Tibial artery (tissue), 4 donors: ENCODE results near the gene ZBTB20.

ENCODE experiments used
- DNase-seq, 2 donors: peaks; one replicate each; pipeline ENCODE4 v3.0.0-alpha.2; 2019
- H3K27ac ChIP-seq, 2 donors: fragments of 200-600 bp; sonication (generic) in 1 of 2; 1 replicate in 1 of 2; 2 replicates in 1 of 2; pipeline ENCODE4 v1.5.1; 2018 to 2019; ENCODE audit warnings: mild to moderate bottlenecking in 1 of 2
- H3K27me3 ChIP-seq, 2 donors: fragments of 200-600 bp; sonication (generic) in 1 of 2; one replicate each; pipeline versions ENCODE4 v1.5.1 to v1.6.0; 2016 to 2019
- H3K36me3 ChIP-seq, 3 donors: fragments of 200-600 bp; sonication (generic) in 2 of 3; one replicate each; pipeline ENCODE4 v1.5.1; 2016 to 2019; ENCODE audit warnings: mild to moderate bottlenecking in 2 of 3
- H3K4me1 ChIP-seq, 4 donors: fragments of 200-600 bp; sonication (generic) in 2 of 4; 1 replicate in 3 of 4; 2 replicates in 1 of 4; pipeline ENCODE4 v1.5.1; 2016 to 2019
- H3K4me3 ChIP-seq, 2 donors: fragments of 200-600 bp; sonication (generic) in 1 of 2; 1 replicate in 1 of 2; 2 replicates in 1 of 2; pipeline ENCODE4 v1.5.1; 2018 to 2019; ENCODE audit warnings: mild to moderate bottlenecking in 2 of 2
- H3K9me3 ChIP-seq, 3 donors: fragments of 200-600 bp; sonication (generic) in 1 of 3; one replicate each; pipeline ENCODE4 v1.5.1; 2016 to 2019
- CTCF ChIP-seq, 2 experiments: fragments of 200-600 bp in 1 of 2; fragments of 450-650 bp in 1 of 2; IDR thresholded peaks; one replicate each; pipeline ENCODE4 v1.5.1; 2017 to 2019; ENCODE audit warnings: antibody characterized with exemption in 2 of 2, mild to moderate bottlenecking in 1 of 2, moderate library complexity in 1 of 2
- intact Hi-C: fragments of 100-400 bp; cut with DNase I; formaldehyde crosslinking; loops from one replicate; pipeline ENCODE4 v1.15.0; 2023; ENCODE audit warnings: low total_unique reads

ZBTB20 gene

GRCh38 chr3:114285648-114286230 is 861.3 kb downstream of the ZBTB20 start:
- H3K4me3 ChIP-seq = no peak overlapping the region
- no peaks in the 10 kb centered on the region for H3K4me1 ChIP-seq
- no peaks in the 10 kb centered on the region for H3K36me3 ChIP-seq
- H3K9me3 ChIP-seq = no peaks in the 10 kb centered on the region
- no peak for TF ChIP-seq CTCF (IDR thresholded peaks at IDR 0.05)
- no peaks in the 10 kb centered on the region for H3K27me3 ChIP-seq
- intact Hi-C loops = no loop called here
- DNase-seq = no peak
- H3K27ac ChIP-seq = no peak overlapping the region

GRCh38 chr3:114284644-114285043 is 862.4 kb downstream of the ZBTB20 start:
- Histone ChIP-seq H3K4me1 (no peaks in the 10 kb centered on the region), H3K9me3 (no peaks in the 10 kb centered on the region), H3K27me3 (no peaks in the 10 kb centered on the region), H3K4me3 (no peak overlapping the region), H3K27ac (no peak overlapping the region), H3K36me3 (no peaks in the 10 kb centered on the region)
- DNase-seq = no peak
- intact Hi-C loops = no loop called here
- no peak for TF ChIP-seq CTCF (IDR thresholded peaks at IDR 0.05)
